OCI-LY3 (cell line): ENCODE results near the gene GSAP.

Experiments used
- CTCF ChIP-seq: fragments of 200-600, 300-600 bp; sonication (generic); IDR thresholded peaks from 2 replicates; pipeline ENCODE4 v1.5.1; 2014; ENCODE audit warnings: antibody characterized with exemption, low read length, low read depth
- EZH2phosphoT487 ChIP-seq: fragments of 200-600 bp; shearing (Covaris generic); IDR thresholded peaks from 2 replicates; pipeline ENCODE4 v1.6.1; 2018; ENCODE audit warnings: antibody characterized with exemption, mixed run types, low read depth

DNA sequence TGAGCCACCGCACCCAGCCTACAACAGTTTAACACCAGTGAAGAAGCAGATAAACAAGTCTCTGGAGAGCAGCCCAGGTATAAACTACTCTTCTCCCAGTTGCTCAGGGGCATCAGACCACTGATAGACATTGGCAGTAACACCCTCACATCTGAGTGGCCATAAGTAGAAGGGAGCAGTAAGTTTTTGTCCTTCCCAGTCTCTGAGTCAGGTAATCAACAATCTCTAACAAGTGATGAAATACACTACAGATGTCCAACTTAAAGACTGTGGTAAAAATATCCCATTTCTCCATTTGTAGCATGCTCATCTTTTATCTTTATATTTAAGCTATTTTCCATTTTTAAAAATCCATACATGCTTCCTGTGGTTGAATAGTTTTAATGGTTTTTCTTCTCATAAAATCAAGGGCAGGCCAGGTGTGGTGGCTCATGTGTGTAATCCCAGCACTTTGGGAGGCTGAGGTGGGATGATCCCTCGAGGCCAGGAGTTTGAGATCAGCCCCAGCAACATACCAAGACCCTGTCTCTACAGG lies 78.6 kb downstream of the GSAP start:
- TF ChIP-seq CTCF (no peak), EZH2phosphoT487 (no peak)
